Stromal cell of bone marrow (primary cell): ENCODE results near the gene GPR4.
"Not testable (repeated sequence)": the region's sequence is repeated elsewhere in the genome, so short reads cannot be mapped to it uniquely, and the experiment has no call there.

Experiments
- DNase-seq: peaks from one replicate; pipeline ENCODE4 v3.0.0-alpha.2; 2012; ENCODE audit warnings: low read depth

GPR4 gene

GRCh38 chr19:45621976-45622503 is 20.0 kb upstream of the GPR4 start:
- no peak for DNase-seq

DNA sequence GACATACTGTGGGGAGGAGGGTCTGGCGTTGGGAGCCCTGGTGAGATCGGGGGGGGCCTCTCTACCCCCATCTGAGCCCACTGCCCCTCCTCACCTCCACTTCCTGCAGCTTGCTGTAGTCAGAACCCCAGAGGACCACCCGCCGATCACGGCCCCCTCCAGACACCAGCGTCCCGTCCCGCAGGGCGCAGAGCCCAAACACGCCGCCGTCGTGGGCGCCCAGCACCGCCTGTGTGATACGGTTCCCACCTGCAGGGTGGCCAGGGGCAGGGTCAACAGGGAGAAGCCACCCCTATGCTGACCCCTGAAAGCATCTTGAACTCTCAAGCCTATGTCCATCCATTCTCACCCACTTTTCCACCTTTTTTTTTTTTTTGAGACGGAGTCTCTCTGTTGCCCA is 19.4 kb upstream of the GPR4 start:
- no peak for DNase-seq

GRCh38 chr19:45616704-45617017 is 14.6 kb upstream of the GPR4 start:
- no peak for DNase-seq

GRCh38 chr19:45615795-45616703 is 14.0 kb upstream of the GPR4 start:
- DNase-seq, result no peak

DNA sequence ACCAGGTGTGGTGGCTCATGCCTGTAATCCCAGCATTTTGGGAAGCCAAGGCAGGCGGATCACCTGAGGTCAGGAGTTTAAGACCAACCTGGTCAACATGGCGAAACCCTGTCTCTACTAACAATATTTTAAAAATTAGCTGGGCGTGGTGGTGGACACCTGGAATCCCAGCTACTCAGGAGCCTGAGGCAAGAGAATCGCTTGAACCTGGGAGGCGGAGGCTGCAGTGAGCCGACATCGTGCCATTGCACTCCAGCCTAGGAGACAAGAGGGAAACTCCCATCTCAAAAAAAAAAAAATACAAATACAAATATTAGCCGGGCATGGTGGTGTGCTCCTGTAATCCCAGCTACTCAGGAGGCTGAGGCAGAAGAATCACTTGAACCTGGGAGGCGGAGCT is 13.0 kb upstream of the GPR4 start:
- DNase-seq, result not testable (repeated sequence)

- DNase-seq, result peak; percentile 74
These were observed 12.1 kb upstream of the GPR4 start for GRCh38 chr19:45613926-45614725.

- DNase-seq, result no peak
These were observed 6.9 kb upstream of the GPR4 start for GRCh38 chr19:45608948-45609347.

GRCh38 chr19:45607071-45608029 is 5.3 kb upstream of the GPR4 start:
- DNase-seq, result peak; percentile 45

DNA sequence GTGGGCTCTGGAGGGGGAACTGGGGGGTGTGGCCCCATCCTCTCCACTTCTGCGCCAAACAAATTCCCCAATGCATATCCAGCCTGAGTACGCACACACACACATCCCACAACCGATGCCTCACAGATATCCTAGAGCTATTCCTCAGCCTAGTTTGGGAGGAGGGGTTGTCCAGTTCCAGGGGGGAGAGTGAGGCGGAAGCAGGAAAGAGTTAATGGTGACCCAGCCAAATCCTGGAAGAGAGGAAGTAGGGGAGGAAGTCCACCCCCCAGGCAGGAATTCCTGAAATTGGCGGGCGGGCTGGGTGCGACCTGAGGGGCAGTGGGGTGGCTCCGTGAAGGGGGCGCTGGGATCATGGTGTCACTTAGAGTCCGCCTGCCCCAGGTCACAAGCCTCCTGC is 897 bp downstream of the GPR4 start:
- DNase-seq, result no peak

GRCh38 chr19:45600340-45600885 is 1.6 kb downstream of the GPR4 start:
- no peak for DNase-seq

GRCh38 chr19:45599286-45599685 is 2.7 kb downstream of the GPR4 start:
- DNase-seq, result no peak

- DNase-seq, result no peak
These were observed 3.6 kb downstream of the GPR4 start for GRCh38 chr19:45598267-45599001.

DNA sequence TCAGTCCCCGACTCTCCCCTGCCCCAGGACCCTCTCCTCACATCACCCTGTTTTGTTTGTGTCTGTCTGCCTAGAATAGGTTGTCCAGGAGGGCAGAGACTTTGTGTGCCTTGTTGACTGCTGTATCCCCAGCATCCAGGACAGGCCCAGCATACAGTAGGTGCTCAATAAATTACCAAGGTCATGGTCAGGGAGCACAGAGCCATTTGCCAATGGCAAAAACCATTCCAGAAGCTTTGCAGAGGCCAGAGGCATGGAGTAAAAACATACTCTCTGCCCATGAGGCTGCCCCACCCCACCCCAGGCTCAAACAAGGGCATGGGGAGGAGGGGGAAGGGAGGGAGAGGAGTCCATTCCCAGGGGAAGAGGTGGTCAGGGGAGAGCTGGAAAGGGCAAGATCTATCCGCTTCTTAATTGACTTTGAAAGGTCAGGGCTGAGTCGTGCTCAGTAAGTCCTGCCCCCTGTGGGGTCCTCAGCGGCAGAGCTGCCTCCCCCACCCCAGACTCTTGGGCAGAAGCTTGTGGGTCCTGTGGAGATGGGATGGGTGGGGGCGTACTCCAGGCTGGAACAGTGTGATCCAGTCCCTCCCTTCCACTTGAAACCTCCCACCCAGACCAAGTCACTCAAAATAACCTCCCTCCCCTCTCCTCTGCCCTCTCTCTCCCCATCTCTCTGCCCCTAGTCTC is 4.4 kb downstream of the GPR4 start:
- no peak for DNase-seq

DNA sequence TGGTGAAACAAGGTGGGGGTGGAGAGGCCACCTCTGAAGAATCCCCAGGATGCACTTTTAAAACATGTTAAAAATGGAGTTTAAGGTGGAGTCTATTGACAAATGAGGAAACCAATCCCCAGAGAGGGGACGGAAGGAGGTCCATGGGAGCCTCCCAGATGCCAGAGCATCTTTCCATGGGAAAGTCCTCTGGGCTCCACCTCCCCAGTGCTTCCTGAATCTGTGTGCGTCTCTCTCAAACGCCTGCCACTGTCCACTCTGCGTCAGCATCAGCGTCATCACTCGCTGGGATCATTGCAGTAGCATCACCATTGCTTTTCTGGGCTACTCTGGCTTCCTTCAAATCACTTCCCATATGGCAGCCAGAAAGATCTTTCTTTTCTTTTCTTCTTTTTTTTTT is 6.2 kb downstream of the GPR4 start:
- DNase-seq, result no peak

DNA sequence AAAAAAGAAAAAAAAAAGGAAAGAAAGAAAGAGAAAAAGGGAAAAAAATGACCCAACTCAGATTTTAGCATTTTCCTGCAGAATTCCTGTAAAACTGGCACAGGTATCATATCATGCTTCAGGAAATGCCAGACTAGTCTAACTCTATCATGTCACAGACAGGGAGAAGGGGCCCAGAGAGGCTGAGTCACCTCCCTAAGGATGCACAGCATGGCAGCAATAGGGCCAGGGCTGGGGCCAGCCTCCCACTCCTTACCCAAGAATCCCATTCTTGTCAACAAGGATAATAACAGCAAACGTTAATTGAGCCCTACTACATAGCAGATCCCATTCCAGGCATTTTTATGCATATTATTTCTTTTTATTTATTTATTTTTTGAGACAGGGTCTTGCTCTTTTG is 8.5 kb downstream of the GPR4 start:
- DNase-seq, result no peak

DNA sequence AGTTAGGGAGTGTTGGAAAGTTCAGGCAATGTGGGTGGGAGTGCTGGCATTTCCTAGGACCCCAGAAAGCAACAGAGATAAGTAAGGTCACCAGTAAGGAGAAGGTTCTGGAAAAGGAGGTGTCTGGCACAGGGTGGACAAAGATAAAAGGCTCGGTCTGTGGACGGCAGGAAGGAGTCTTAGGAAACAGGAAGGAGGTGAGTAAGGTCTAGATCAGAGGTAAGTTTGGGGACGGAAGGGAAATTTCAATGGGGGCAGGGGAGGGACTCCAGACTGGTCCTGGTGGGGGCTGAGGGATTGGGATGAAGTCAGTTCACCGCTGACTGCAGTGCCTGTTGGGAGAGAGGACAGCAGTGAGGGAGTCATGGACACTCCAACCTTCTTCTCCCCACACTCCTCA is 9.6 kb downstream of the GPR4 start:
- DNase-seq, result no peak

DNA sequence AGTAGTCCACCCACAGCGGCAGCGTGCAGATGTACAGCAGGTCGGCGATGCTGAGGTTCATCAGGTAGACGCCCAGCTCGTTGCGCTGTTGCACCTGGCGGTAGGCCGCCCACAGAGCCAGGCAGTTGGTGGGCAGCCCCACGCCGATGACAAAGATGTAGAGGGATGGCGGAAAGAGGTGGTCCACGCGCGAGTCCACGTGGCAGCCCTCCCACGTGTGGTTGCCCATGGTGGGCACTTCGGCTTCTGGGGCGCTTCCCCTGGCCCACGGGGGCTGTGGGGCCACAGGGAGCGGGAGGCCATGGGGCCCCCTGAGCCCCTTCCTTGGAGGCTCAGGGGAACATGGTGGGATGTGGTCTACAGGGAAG is 10.4 kb downstream of the GPR4 start:
- no peak for DNase-seq

- no peak for DNase-seq
These were observed 10.9 kb downstream of the GPR4 start for GRCh38 chr19:45591004-45591637.

DNA sequence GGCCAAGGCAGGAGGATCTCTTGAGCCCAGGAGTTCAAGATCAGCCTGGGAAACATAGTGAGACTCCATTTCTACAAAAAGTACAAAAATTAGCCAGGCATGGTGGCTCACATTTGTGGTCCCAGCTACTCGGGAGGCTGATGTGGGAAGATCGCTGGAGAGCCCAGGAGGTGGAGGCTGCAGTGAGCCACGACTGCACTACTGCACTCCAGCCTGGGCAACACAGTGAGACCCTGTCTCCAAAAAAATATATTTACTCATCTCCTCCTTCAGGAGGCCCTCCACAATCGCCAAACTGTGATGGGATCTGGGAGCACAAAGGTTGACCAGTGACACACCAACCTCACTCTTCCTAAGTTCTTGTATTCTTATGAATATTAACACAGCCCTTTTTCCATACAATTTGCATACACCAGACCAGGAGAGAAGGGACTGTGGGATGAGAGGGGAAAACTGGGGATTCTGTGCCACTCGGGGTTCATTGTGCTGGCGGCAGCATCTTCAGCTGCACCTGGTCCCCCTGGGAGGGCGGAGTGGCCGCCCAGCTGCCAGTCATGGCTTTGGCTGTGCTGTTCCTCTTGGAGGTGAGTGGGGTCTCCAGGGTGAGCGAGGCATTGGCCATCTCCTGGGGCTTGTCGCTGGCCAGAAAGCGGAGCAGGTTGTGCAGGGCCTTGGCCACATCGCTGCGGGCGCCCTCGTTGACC is 11.6 kb downstream of the GPR4 start:
- no peak for DNase-seq
